ENCODE results near the gene NBDY. TPM values are rescaled to one million over a fixed set of nuclear protein-coding genes. Genes with fewer than 3 reads are reported as not detected.
"Not testable (repeated sequence)": the region's sequence is repeated elsewhere in the genome, so short reads cannot be mapped to it uniquely, and the experiment has no call there.

NBDY gene
- total and polyA plus RNA-seq, 11 donors, result 10.4 to 33.5 (median 26.2) TPM

GRCh38 chrX:56766554-56767347 is 37.7 kb downstream of the NBDY start:
- DNase-seq (no peak), ATAC-seq (no peak)
- Histone ChIP-seq H3K27ac (peak overlapping the region in 5 of 12 donors; percentile 45 to 84 (median 67)), H3K4me1 (peaks cover 0 to 40% (median 13%) of the 10 kb centered on the region in 12 donors), H3K4me3 (peak overlapping the region in 5 of 12 donors; percentile 49 to 73 (median 64)), H3K9me3 (no peaks in the 10 kb centered on the region), H3K27me3 (no peaks in the 10 kb centered on the region), H3K36me3 (peaks cover 0 to 4% (median 0%) of the 10 kb centered on the region in 9 donors)
- 60 to 93% (median 76%) methylated on average over 16 of the region's 16 CpGs for WGBS, 4 donors
- intact Hi-C loops (cut with DNase I), result no loop called here
- TF ChIP-seq POLR2A (IDR thresholded peaks at IDR 0.05) (no peak), CTCF (IDR thresholded peaks at IDR 0.05) (no peak)

- WGBS, 4 donors, result 32 to 91% (median 67%) methylated on average over 26 to 30 of the region's 45 CpGs
- Histone ChIP-seq H3K4me1 (peaks cover 0 to 34% (median 13%) of the 10 kb centered on the region in 12 donors), H3K27ac (peak overlapping the region in 5 of 12 donors; percentile 45 to 84 (median 67)), H3K4me3 (peak overlapping the region in 5 of 12 donors; percentile 49 to 73 (median 64))
- H3K27me3 ChIP-seq; intact Hi-C loops (cut with DNase I); H3K9me3 ChIP-seq; H3K36me3 ChIP-seq: not testable (repeated sequence)
- peak in 1 of 5 donors; percentile 44 for DNase-seq
- ATAC-seq, result peak in 2 of 4 donors; percentile 72 to 84
Observed at GRCh38 chrX:56767348-56768119, 38.5 kb downstream of the NBDY start.

- DNase-seq; H3K36me3 ChIP-seq; H3K27ac ChIP-seq; H3K9me3 ChIP-seq; H3K27me3 ChIP-seq; intact Hi-C loops (cut with DNase I); H3K4me3 ChIP-seq: not testable (repeated sequence)
- H3K4me1 ChIP-seq, result peaks cover 0 to 30% (median 13%) of the 10 kb centered on the region in 12 donors
- ATAC-seq, result peak in 2 of 4 donors; percentile 59 to 77
- no CpG with 5 or more reads among the region's 24 CpGs for WGBS, 4 donors
Observed at GRCh38 chrX:56768120-56768660, 39.1 kb downstream of the NBDY start.

- peak; percentile 28 to 80 (median 72) for ATAC-seq
- H3K4me3 ChIP-seq; H3K36me3 ChIP-seq; H3K9me3 ChIP-seq; DNase-seq; H3K4me1 ChIP-seq; H3K27ac ChIP-seq; intact Hi-C loops (cut with DNase I); H3K27me3 ChIP-seq: not testable (repeated sequence)
- no CpG with 5 or more reads among the region's 32 CpGs for WGBS, 4 donors
Observed at GRCh38 chrX:56772675-56773521, 43.9 kb downstream of the NBDY start.

- H3K27me3 ChIP-seq; intact Hi-C loops (cut with DNase I); H3K9me3 ChIP-seq; H3K27ac ChIP-seq; H3K36me3 ChIP-seq; H3K4me3 ChIP-seq; DNase-seq; H3K4me1 ChIP-seq: not testable (repeated sequence)
- WGBS, 4 donors, result no CpG with 5 or more reads among the region's 24 CpGs
- ATAC-seq, result peak in 2 of 4 donors; percentile 77 to 79
Observed at GRCh38 chrX:56773522-56774060, 44.5 kb downstream of the NBDY start.

- H3K9me3 ChIP-seq; DNase-seq; intact Hi-C loops (cut with DNase I); H3K27ac ChIP-seq; H3K36me3 ChIP-seq; H3K27me3 ChIP-seq; H3K4me3 ChIP-seq: not testable (repeated sequence)
- H3K4me1 ChIP-seq, result peaks cover 0 to 22% (median 0%) of the 10 kb centered on the region in 12 donors
- peak; percentile 57 to 78 (median 75) for ATAC-seq
- WGBS, 4 donors, result no CpG with 5 or more reads among the region's 32 CpGs
Observed at GRCh38 chrX:56778099-56778923, 49.3 kb downstream of the NBDY start.

GRCh38 chrX:56778924-56779468 is 50.0 kb downstream of the NBDY start:
- peaks cover 0 to 22% (median 0%) of the 10 kb centered on the region in 12 donors for H3K4me1 ChIP-seq
- H3K9me3 ChIP-seq; H3K27me3 ChIP-seq; intact Hi-C loops (cut with DNase I); H3K36me3 ChIP-seq; H3K27ac ChIP-seq; H3K4me3 ChIP-seq; DNase-seq: not testable (repeated sequence)
- WGBS, 4 donors, result no CpG with 5 or more reads among the region's 24 CpGs
- peak in 2 of 4 donors; percentile 80 to 83 for ATAC-seq
